ENCODE measurements around the gene CTRB1.

DNA sequence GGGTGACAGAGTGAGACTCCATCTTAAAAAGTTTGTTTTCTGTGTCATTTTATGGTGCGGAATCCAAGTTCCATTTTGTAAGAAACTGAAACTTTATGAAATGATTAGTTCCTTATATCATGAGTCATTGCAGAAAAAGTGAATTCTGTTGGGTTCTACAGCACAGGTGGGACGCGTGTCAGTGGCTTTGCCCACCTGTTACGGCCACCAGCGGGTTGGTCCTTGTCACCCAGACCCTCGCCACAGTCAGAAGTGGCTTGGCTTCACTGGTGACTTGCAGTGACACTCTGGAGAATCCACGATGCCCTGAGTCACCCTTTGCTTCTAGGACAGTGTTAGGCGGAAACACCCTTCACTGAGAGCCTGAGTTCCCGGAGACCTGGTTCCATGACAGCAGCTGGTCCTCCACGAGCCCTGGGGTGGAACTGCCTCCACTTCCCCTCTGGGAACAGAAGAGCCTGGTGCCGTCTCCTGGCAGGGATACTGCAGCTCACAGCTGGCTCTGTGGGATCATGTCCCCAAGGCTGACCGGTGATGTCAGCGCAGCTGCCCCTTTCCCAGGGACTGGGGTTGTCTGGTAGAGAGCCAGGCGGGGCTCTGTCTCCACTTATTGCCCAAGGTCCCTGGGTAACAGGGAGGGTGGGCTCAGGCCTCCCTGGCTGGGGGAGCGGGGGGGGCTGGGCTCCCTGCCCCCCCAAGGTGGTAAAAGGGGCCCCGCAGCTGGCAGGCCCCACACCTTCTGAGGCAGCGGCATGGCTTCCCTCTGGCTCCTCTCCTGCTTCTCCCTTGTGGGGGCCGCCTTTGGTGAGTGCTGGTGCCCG is at the start of gene CTRB1:
- TF ChIP-seq, protein P1, sequence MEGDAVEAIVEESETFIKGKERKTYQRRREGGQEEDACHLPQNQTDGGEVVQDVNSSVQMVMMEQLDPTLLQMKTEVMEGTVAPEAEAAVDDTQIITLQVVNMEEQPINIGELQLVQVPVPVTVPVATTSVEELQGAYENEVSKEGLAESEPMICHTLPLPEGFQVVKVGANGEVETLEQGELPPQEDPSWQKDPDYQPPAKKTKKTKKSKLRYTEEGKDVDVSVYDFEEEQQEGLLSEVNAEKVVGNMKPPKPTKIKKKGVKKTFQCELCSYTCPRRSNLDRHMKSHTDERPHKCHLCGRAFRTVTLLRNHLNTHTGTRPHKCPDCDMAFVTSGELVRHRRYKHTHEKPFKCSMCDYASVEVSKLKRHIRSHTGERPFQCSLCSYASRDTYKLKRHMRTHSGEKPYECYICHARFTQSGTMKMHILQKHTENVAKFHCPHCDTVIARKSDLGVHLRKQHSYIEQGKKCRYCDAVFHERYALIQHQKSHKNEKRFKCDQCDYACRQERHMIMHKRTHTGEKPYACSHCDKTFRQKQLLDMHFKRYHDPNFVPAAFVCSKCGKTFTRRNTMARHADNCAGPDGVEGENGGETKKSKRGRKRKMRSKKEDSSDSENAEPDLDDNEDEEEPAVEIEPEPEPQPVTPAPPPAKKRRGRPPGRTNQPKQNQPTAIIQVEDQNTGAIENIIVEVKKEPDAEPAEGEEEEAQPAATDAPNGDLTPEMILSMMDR (IDR thresholded peaks at IDR 0.05 in 8 of 11, conservative IDR thresholded peaks at IDR 0.05 in 3 of 11): no peak
- TF ChIP-seq POLR2A (IDR thresholded peaks at IDR 0.05): no peak
